ENCODE data around the gene KCNIP4. TPM values are rescaled to one million over a fixed set of nuclear protein-coding genes. Genes with fewer than 3 reads are reported as not detected.

KCNIP4 gene
- total and polyA plus RNA-seq, 2 of the 8 experiments (the other 6 are each of a cell fraction or from before 2014, with no cell fraction given): 0.06 TPM; not detected in 1

- Histone ChIP-seq H4K20me1 (replicated peaks in 1 of 2; ENCODE audit: control insufficient read depth in 1 of 2, insufficient read depth in 2 of 2, low read length in 2 of 2) (no peaks in the 10 kb centered on the region), H2AK5ac (ENCODE audit: low read depth, low read length) (no peak overlapping the region), H3K79me2 (ENCODE audit: control insufficient read depth in 1 of 2, insufficient read depth in 2 of 2, low read length in 2 of 2) (no peaks in the 10 kb centered on the region), H4K8ac (ENCODE audit: extremely low read depth, insufficient read depth, low read length) (no peak overlapping the region), H3K4me1 (replicated peaks in 1 of 4; ENCODE audit: control insufficient read depth in 3 of 4, insufficient read depth in 4 of 4, low read length in 3 of 4) (no peaks in the 10 kb centered on the region), H3K4me3 (ENCODE audit: extremely low read depth in 1 of 4, insufficient read depth in 2 of 4, low read depth in 3 of 4, low read length in 4 of 4) (no peak overlapping the region), H4K91ac (replicated peaks; ENCODE audit: insufficient read length, low read length) (no peak overlapping the region), H3K9me3 (ENCODE audit: insufficient read depth in 2 of 2, low read depth in 1 of 2, low read length in 1 of 2) (no peaks in the 10 kb centered on the region), H3K9ac (replicated peaks in 1 of 4; ENCODE audit: extremely low read depth in 1 of 4, low read depth in 3 of 4, low read length in 3 of 4) (no peak overlapping the region), H3K14ac (ENCODE audit: insufficient read length) (no peak overlapping the region), H2BK12ac (ENCODE audit: low read depth, low read length) (no peak overlapping the region), H3K23me2 (ENCODE audit: low read depth, low read length) (no peaks in the 10 kb centered on the region), H2BK120ac (replicated peaks; ENCODE audit: low read depth, low read length) (no peak overlapping the region), H2BK5ac (ENCODE audit: low read depth, low read length) (no peak overlapping the region), H2BK15ac (ENCODE audit: low read length) (no peak overlapping the region), H3K56ac (replicated peaks; ENCODE audit: insufficient read length, low read depth, low read length) (no peak overlapping the region), H2AFZ (ENCODE audit: low read length) (no peak overlapping the region), H3K27ac (ENCODE audit: low read depth, low read length) (no peak overlapping the region), H3K23ac (ENCODE audit: insufficient read length) (no peak overlapping the region), H4K5ac (ENCODE audit: insufficient read length, low read depth, low read length) (no peak overlapping the region), H3K79me1 (ENCODE audit: low read depth, low read length) (no peaks in the 10 kb centered on the region), H2BK20ac (ENCODE audit: low read length) (no peak overlapping the region), H3K4me2 (ENCODE audit: insufficient read depth in 1 of 2, low read depth in 2 of 2, low read length in 2 of 2) (no peak overlapping the region), H3K18ac (ENCODE audit: extremely low read depth, low read length) (no peak overlapping the region), H3K36me3 (ENCODE audit: control insufficient read depth in 2 of 4, insufficient read depth in 4 of 4, low read length in 3 of 4) (no peaks in the 10 kb centered on the region), H3K4ac (replicated peaks; ENCODE audit: insufficient read length, low read depth, low read length) (no peak overlapping the region), H3K27me3 (replicated peaks in 1 of 4; ENCODE audit: control insufficient read depth in 3 of 4, extremely low read depth in 1 of 4, insufficient read depth in 3 of 4, low read length in 3 of 4) (no peaks in the 10 kb centered on the region)
- FAIRE-seq (no peak), DNase-seq (ENCODE audit: low read depth in 1 of 2, low spot score in 2 of 2) (no peak)
- no peak for TF ChIP-seq CBX8 (IDR thresholded peaks at IDR 0.05; ENCODE audit: borderline replicate concordance, low read depth, low read length)
- ChIA-PET POLR2A (ENCODE audit: partially characterized antibody) (no interaction called here), CTCF (ENCODE audit: partially characterized antibody) (interaction anchor here (0.6 kb wide), 1 partner anchor 140 kb away, joined by 4 read pairs; no protein-coding TSS in a partner anchor)
- WGBS, 2 experiments (ENCODE audit: extremely low coverage in 1 of 2, insufficient coverage in 1 of 2, insufficient read length in 1 of 2, insufficient replicate concordance in 2 of 2, low coverage in 1 of 2, low lambda C conversion rate in 2 of 2, missing lambda C conversion rate in 1 of 2): 96% methylated on average over 3 of the region's 3 CpGs; no CpG with 5 or more reads in 1 of the 2 experiments
Observed at GRCh38 chr4:20890761-20891160, 1057.8 kb downstream of the KCNIP4 start.

Data from H1 (cell line).